Sigmoid colon (tissue), 7 donors: ENCODE measurements around the gene UVRAG. TPM values are rescaled to one million over a fixed set of nuclear protein-coding genes. Genes with fewer than 3 reads are reported as not detected.

ENCODE experiments used
- DNase-seq: peaks from one replicate; pipeline ENCODE4 v3.0.0-alpha.2; 2019
- H3K27ac ChIP-seq, 4 donors: fragments of 200-600 bp; sonication (generic); one replicate each; pipeline ENCODE4 v1.5.1; 2016 to 2019; ENCODE audit warnings: mild to moderate bottlenecking in 1 of 4
- H3K27me3 ChIP-seq, 3 donors: fragments of 200-600 bp; sonication (generic); one replicate each; pipeline ENCODE4 v1.5.1; 2019; ENCODE audit warnings: mild to moderate bottlenecking in 1 of 3
- H3K36me3 ChIP-seq, 4 donors: fragments of 200-600 bp; sonication (generic); one replicate each; pipeline ENCODE4 v1.5.1; 2016 to 2019
- H3K4me1 ChIP-seq, 4 donors: fragments of 200-600 bp; sonication (generic); one replicate each; pipeline ENCODE4 v1.5.1; 2017 to 2019
- H3K4me3 ChIP-seq, 4 donors: fragments of 200-600 bp; sonication (generic); one replicate each; pipeline ENCODE4 v1.5.1; 2017 to 2019; ENCODE audit warnings: mild to moderate bottlenecking in 2 of 4, moderate library complexity in 1 of 4
- H3K9me3 ChIP-seq, 4 donors: fragments of 200-600 bp in 3 of 4; sonication (generic) in 3 of 4; one replicate each; pipeline versions ENCODE4 v1.5.1 to v1.6.1; 2013 to 2019
- EP300 ChIP-seq, 4 donors: sonication (generic); formaldehyde crosslinking; IDR thresholded peaks; one replicate each; pipeline ENCODE4 v1.6.1; 2017; ENCODE audit warnings: antibody characterized with exemption in 4 of 4
- POLR2A ChIP-seq, 2 donors: fragments of 450-650 bp; IDR thresholded peaks; one replicate each; pipeline ENCODE4 v1.6.1; 2016; ENCODE audit warnings: antibody characterized with exemption in 2 of 2, mild to moderate bottlenecking in 2 of 2, moderate library complexity in 2 of 2
- POLR2AphosphoS5 ChIP-seq, 4 donors: sonication (generic); formaldehyde crosslinking; IDR thresholded peaks; one replicate each; pipeline ENCODE4 v1.6.1; 2017; ENCODE audit warnings: antibody characterized with exemption in 4 of 4
- WGBS, 2 donors: extraction: QIAGEN DNeasy Blood & Tissue Kit; methylation state at CpG; one replicate each; pipeline ENCODE4 v1.1.7; 2013; 5-methylcytosine and 5-hydroxymethylcytosine counted together
- intact Hi-C: fragments of 100-400 bp; cut with DNase I; formaldehyde crosslinking; loops from one replicate; pipeline ENCODE4 v1.15.1; 2023
- polyA plus RNA-seq, 3 donors: library from polyadenylated mRNA; stranded (reverse); fragments of 200-250 nt; gene quantifications; one replicate each; pipeline ENCODE4 v1.2.3, GENCODE V29; 2013
- total RNA-seq, 4 donors: library from RNA; depleted of rRNA; stranded (reverse); fragments of >200 nt; gene quantifications; one replicate each; pipeline ENCODE4 v1.1.0, GENCODE V29; 2016
- TF ChIP-seq, protein P1 (sequence below), 4 experiments: fragments of 450-650 bp in 3 of 4; fragments of 200-600 bp in 1 of 4; IDR thresholded peaks; one replicate each; pipeline ENCODE4 v1.5.1; 2016 to 2019; ENCODE audit warnings: antibody characterized with exemption in 4 of 4, mild to moderate bottlenecking in 3 of 4, moderate library complexity in 2 of 4
- donor health status: healthy with polysubstance abuse.
- donor health status: Bipolar disorder and iron deficiency.
- donor health status: healthy.

UVRAG gene
- total and polyA plus RNA-seq, 7 donors: 4.9 to 43.2 (median 29.3) TPM

DNA sequence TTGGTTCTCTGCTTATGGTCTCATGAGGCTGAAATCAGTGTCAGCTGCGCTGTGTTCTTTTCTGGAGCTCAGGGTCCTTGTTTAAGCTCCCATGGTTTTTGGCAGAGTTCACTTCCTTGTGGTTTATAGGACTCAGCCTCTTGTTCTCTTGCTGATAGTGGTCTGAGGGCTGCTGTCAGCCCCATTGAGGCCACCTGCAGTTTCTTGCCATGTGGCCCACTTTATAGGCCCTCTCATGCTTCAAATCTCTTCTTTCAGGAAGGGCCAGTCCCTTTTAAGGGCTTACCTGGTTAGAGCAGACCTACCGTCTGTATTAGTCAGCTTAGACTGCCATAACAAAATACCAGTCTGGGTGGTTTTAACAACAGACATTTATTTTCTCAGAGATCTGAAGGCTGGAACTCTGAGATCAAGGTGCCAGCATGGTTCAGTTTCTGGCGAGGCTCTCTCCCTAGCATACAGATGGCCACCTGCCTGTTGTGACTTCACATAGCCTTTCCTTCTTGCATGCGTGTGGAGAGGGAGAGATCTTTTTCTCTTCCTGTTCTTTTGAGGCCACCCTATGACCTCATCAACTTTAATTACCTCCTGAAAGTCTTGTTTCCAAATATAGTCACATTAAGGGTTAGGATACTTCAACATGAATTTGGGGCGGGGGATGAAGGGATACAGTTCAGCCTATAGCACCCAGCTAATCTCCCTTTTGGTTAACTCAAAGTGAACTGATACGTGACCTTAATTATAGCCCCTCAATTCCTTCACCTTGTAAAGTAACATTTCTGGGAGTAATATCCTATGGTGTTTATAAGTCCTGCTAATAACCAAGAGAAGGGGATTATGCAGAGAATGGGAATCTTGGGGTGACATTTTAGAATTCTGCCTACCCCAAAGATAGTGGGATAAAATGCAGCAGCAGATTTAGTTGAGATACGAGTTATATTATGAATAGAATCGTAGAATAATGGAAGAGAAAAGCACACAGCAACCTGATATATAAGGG lies 131.8 kb downstream of the UVRAG start:
- H3K27ac ChIP-seq: peak overlapping the region; percentile 21 to 73 (median 46)
- DNase-seq: peak; percentile 66
- H3K4me3 ChIP-seq: no peak overlapping the region
- peaks cover 0 to 55% (median 36%) of the 10 kb centered on the region in 4 donors for H3K4me1 ChIP-seq
- no peaks in the 10 kb centered on the region for H3K27me3 ChIP-seq
- intact Hi-C loops: no loop called here
- H3K36me3 ChIP-seq: no peaks in the 10 kb centered on the region
- TF ChIP-seq POLR2A (IDR thresholded peaks at IDR 0.05) (no peak), EP300 (IDR thresholded peaks at IDR 0.05) (no peak), POLR2AphosphoS5 (IDR thresholded peaks at IDR 0.05) (no peak)
- TF ChIP-seq, protein P1, sequence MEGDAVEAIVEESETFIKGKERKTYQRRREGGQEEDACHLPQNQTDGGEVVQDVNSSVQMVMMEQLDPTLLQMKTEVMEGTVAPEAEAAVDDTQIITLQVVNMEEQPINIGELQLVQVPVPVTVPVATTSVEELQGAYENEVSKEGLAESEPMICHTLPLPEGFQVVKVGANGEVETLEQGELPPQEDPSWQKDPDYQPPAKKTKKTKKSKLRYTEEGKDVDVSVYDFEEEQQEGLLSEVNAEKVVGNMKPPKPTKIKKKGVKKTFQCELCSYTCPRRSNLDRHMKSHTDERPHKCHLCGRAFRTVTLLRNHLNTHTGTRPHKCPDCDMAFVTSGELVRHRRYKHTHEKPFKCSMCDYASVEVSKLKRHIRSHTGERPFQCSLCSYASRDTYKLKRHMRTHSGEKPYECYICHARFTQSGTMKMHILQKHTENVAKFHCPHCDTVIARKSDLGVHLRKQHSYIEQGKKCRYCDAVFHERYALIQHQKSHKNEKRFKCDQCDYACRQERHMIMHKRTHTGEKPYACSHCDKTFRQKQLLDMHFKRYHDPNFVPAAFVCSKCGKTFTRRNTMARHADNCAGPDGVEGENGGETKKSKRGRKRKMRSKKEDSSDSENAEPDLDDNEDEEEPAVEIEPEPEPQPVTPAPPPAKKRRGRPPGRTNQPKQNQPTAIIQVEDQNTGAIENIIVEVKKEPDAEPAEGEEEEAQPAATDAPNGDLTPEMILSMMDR (IDR thresholded peaks at IDR 0.05): no peak
- 51 to 63% methylated on average over 8 of the region's 8 CpGs for WGBS, 2 donors
- H3K9me3 ChIP-seq: no peaks in the 10 kb centered on the region

DNA sequence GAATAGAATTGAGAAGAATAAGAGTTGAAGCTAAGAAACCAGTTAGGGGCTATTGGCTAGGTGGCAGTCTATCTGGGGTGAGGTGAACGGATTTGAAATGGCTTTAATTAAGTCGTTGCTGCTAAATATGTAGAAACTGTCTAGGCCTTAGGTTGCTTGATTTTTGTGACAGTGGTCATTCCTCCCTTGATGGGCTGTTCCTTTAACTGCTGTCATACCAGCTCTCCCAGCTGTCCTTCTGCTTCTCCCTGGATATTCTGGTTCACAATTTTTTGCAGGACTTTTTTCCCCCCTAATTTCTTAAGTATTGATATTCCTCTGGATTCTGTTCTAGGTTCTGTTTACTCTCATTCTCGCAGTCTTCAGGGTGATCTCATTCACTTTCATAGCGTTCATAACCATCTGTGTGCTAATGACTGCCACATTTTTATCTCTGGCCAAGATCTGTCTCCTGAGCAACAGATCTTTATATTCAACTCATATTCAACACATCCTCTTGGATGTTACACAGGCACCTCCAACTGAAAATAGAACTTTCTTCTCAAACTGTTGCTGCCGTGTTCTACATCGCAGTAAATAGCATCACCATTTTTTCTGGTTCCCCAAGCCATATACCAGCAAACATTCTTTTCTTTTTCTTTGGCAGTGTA lies 134.1 kb downstream of the UVRAG start:
- Histone ChIP-seq H3K36me3 (no peaks in the 10 kb centered on the region), H3K27me3 (no peaks in the 10 kb centered on the region), H3K9me3 (no peaks in the 10 kb centered on the region), H3K27ac (peak overlapping the region in 2 of 4 donors; percentile 59 to 73), H3K4me1 (peaks cover 0 to 63% (median 40%) of the 10 kb centered on the region in 4 donors), H3K4me3 (no peak overlapping the region)
- 71 to 81% methylated on average over 6 of the region's 6 CpGs for WGBS, 2 donors
- intact Hi-C loops: no loop called here
- DNase-seq: no peak
- peak in 1 of 4 donors; percentile 3 for TF ChIP-seq EP300 (IDR thresholded peaks at IDR 0.05)
- no peak for TF ChIP-seq POLR2A (IDR thresholded peaks at IDR 0.05)
- TF ChIP-seq POLR2AphosphoS5 (IDR thresholded peaks at IDR 0.05): peak; percentile 18 to 60 (median 42)

DNA sequence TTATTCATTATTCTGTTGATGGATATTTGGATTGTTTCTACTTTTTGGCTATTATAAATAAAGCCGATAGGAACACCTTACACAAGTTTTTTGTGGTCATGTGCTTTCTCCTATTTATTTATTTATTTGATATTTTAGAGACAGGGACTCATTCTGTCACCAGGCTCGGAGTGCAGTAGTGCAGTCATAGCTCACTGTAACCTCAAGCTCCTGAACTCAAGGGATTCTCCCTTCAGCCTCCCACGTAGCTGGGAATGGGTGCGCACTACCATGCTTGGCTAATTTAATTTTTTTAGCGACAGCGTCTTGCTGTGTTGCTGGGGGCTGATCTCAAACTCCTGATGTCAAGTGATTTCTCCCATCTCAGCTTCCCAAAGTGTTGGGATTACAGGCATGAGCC lies 135.1 kb downstream of the UVRAG start:
- H3K4me1 ChIP-seq: peaks cover 0 to 73% (median 48%) of the 10 kb centered on the region in 4 donors
- no peak for DNase-seq
- H3K27me3 ChIP-seq: no peaks in the 10 kb centered on the region
- intact Hi-C loops: no loop called here
- 95 to 96% methylated on average over 6 of the region's 6 CpGs for WGBS, 2 donors
- no peaks in the 10 kb centered on the region for H3K36me3 ChIP-seq
- H3K4me3 ChIP-seq: no peak overlapping the region
- H3K27ac ChIP-seq: peak overlapping the region in 2 of 4 donors; percentile 59 to 73
- H3K9me3 ChIP-seq: no peaks in the 10 kb centered on the region
- no peak for TF ChIP-seq EP300 (IDR thresholded peaks at IDR 0.05)
- no peak for TF ChIP-seq POLR2AphosphoS5 (IDR thresholded peaks at IDR 0.05)
- TF ChIP-seq, protein P1 (IDR thresholded peaks at IDR 0.05): no peak
- TF ChIP-seq POLR2A (IDR thresholded peaks at IDR 0.05): no peak

DNA sequence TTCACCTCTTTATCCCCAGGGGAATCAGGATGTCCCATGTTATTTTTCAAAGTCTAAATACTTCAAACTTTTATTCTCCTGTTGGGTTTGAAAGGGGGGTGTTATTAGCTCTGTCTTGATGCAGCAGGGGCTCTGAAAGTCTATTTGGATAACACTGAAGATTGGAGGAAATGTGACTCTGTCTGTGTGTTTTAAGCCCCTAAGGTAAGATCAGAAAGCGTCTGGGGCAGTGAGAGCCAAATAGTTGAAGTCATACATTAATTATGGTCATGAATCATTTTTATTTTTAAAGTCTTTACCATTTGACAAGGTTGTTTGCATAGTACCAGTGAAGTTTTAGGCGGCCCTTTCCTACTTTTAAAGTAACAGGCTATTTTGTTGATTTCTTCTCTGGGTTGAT lies 139.0 kb downstream of the UVRAG start:
- Histone ChIP-seq H3K4me1 (peaks cover 0 to 39% (median 23%) of the 10 kb centered on the region in 4 donors), H3K27me3 (no peaks in the 10 kb centered on the region), H3K36me3 (no peaks in the 10 kb centered on the region), H3K4me3 (no peak overlapping the region), H3K27ac (no peak overlapping the region), H3K9me3 (no peaks in the 10 kb centered on the region)
- intact Hi-C loops: no loop called here
- 74 to 88% methylated on average over 2 of the region's 2 CpGs for WGBS, 2 donors
- no peak for DNase-seq
- TF ChIP-seq, protein P1 (IDR thresholded peaks at IDR 0.05): no peak
- TF ChIP-seq POLR2AphosphoS5 (IDR thresholded peaks at IDR 0.05): no peak
- TF ChIP-seq EP300 (IDR thresholded peaks at IDR 0.05): no peak
- TF ChIP-seq POLR2A (IDR thresholded peaks at IDR 0.05): no peak

DNA sequence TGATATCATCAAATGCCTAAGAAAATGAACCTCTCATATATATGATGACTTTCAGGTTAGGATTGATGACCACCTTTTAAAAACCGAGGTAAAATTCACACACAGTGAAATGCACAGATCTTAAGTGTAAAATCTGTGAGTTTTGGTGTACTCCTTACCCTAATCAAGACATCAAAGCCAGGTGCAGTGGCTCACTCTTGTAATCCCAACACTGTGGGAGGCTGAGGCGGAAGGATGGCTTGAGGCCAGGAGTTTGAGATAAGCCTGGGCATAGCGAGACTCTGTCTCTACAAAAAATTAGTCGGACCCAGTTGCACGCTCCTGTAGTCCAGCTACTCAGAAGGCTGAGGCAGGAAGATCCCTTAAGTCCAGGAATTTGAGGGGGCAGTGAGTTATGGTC lies 140.4 kb downstream of the UVRAG start:
- no peak for TF ChIP-seq POLR2A (IDR thresholded peaks at IDR 0.05)
- TF ChIP-seq, protein P1 (IDR thresholded peaks at IDR 0.05): no peak
- no peak for TF ChIP-seq EP300 (IDR thresholded peaks at IDR 0.05)
- TF ChIP-seq POLR2AphosphoS5 (IDR thresholded peaks at IDR 0.05): no peak
- Histone ChIP-seq H3K4me1 (peaks cover 0 to 25% (median 14%) of the 10 kb centered on the region in 4 donors), H3K4me3 (no peak overlapping the region), H3K36me3 (no peaks in the 10 kb centered on the region), H3K27ac (no peak overlapping the region), H3K9me3 (no peaks in the 10 kb centered on the region), H3K27me3 (no peaks in the 10 kb centered on the region)
- intact Hi-C loops: no loop called here
- WGBS, 2 donors: 78 to 91% methylated on average over 5 of the region's 5 CpGs
- DNase-seq: no peak
